GM23248 (cell line): ENCODE measurements around the gene PPP1R16B. TPM values are rescaled to one million over a fixed set of nuclear protein-coding genes. Genes with fewer than 3 reads are reported as not detected.

Source experiments
- DNase-seq: peaks from one replicate; pipeline ENCODE4 v3.0.0-alpha.2; 2015
- H2AFZ ChIP-seq: fragments of 200-600 bp; sonication (generic); 2 replicates; pipeline ENCODE4 v1.6.1; 2016; ENCODE audit warnings: antibody characterized with exemption
- H3F3A ChIP-seq: fragments of 200-600 bp; sonication (generic); 2 replicates; pipeline ENCODE4 v1.6.1; 2016; ENCODE audit warnings: mild to moderate bottlenecking, antibody characterized with exemption, mixed run types; ENCODE audit not compliant: insufficient read depth
- H3K27ac ChIP-seq: fragments of 200-600 bp; sonication (generic); 2 replicates; pipeline ENCODE4 v1.5.1; 2016; ENCODE audit warnings: mild to moderate bottlenecking
- H3K27me3 ChIP-seq: fragments of 200-600 bp; sonication (generic); replicated peaks from 2 replicates; pipeline ENCODE4 v1.6.1; 2016; ENCODE audit warnings: mild to moderate bottlenecking; ENCODE audit not compliant: insufficient read depth
- H3K36me3 ChIP-seq: fragments of 200-600 bp; sonication (generic); 2 replicates; pipeline ENCODE4 v1.6.1; 2016; ENCODE audit warnings: low read depth, mild to moderate bottlenecking
- H3K4me1 ChIP-seq: fragments of 200-600 bp; sonication (generic); 2 replicates; pipeline ENCODE4 v1.6.1; 2016; ENCODE audit warnings: mild to moderate bottlenecking; ENCODE audit not compliant: insufficient read depth
- H3K4me2 ChIP-seq: fragments of 200-600 bp; sonication (generic); one replicate; pipeline ENCODE4 v1.6.1; 2016; ENCODE audit warnings: mild to moderate bottlenecking; ENCODE audit not compliant: unreplicated experiment
- H3K4me3 ChIP-seq: fragments of 200-600 bp; sonication (generic); 2 replicates; pipeline ENCODE4 v1.5.1; 2016; ENCODE audit warnings: mild to moderate bottlenecking
- H3K79me2 ChIP-seq: fragments of 200-600 bp; sonication (generic); 2 replicates; pipeline ENCODE4 v1.6.1; 2016; ENCODE audit warnings: mild to moderate bottlenecking; ENCODE audit not compliant: insufficient read depth
- H3K9ac ChIP-seq: fragments of 200-600 bp; sonication (generic); 2 replicates; pipeline ENCODE4 v1.6.1; 2016; ENCODE audit warnings: mild to moderate bottlenecking
- H3K9me2 ChIP-seq: fragments of 200-600 bp; sonication (generic); 2 replicates; pipeline ENCODE4 v1.6.1; 2016; ENCODE audit warnings: mixed run types, mild to moderate bottlenecking, moderate library complexity; ENCODE audit not compliant: insufficient read depth
- H3K9me3 ChIP-seq: fragments of 200-600 bp; sonication (generic); one replicate; pipeline ENCODE4 v1.6.1; 2017; ENCODE audit warnings: low read depth
- H4K20me1 ChIP-seq: fragments of 200-600 bp; sonication (generic); 2 replicates; pipeline ENCODE4 v1.6.0; 2016; ENCODE audit not compliant: insufficient read depth
- EZH2 ChIP-seq: fragments of 200-600 bp; sonication (generic); IDR thresholded peaks from 2 replicates; pipeline ENCODE4 v1.6.1; 2018; ENCODE audit warnings: antibody characterized with exemption, mild to moderate bottlenecking; ENCODE audit not compliant: insufficient read depth, poor library complexity, severe bottlenecking
- EZH2phosphoT487 ChIP-seq: fragments of 200-600 bp; sonication (generic); IDR thresholded peaks from 2 replicates; pipeline ENCODE4 v1.6.1; 2018; ENCODE audit warnings: antibody characterized with exemption, moderate library complexity, mild to moderate bottlenecking, low read depth; ENCODE audit not compliant: insufficient read depth
- WGBS, 2 experiments: methylation state at CpG; one replicate each; pipeline ENCODE4 v1.1.6; 2015 to 2017; ENCODE audit warnings: low lambda C conversion rate in 2 of 2, low coverage in 1 of 2; ENCODE audit errors: missing lambda C conversion rate in 2 of 2; 5-methylcytosine and 5-hydroxymethylcytosine counted together
- in situ Hi-C: fragments of 300-500 bp; cut with MboI; formaldehyde crosslinking; loops from 2 replicates; pipeline ENCODE4 v1.15.0; 2020
- polyA plus RNA-seq: library from polyadenylated mRNA; unstranded; fragments of >200 nt; fragmentation: Nextera tagmentation; extraction: Ambion mirVana; gene quantifications from 2 replicates; pipeline ENCODE4 v1.2.1, GENCODE V29; 2016
- total RNA-seq: library from RNA; depleted of rRNA; stranded (reverse); fragments of >200 nt; shearing (Covaris generic); gene quantifications from 2 replicates; pipeline ENCODE4 v1.2.3, GENCODE V29; 2014

PPP1R16B gene
- total and polyA plus RNA-seq, 2 experiments from 2014 or later, result not detected

DNA sequence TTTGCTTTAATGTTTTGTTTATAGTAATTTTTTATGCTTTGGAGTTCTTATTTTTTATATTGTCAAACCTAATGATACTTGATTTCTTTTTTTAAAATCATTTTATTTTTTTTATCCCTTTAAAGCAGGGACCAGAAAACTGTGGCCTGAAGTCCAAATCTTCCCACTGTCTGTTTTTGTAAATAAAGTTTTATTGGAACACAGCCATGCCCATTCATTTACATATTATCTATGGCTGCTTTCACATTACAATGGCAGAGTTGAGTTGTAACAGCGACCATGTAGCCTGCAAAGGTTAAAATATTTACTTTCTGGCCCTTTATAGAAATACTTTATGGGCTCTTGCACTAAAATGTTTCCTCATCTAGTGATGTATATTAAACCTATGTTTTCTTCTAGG, 42.3 kb downstream of the PPP1R16B start:
- no peaks in the 10 kb centered on the region for H4K20me1 ChIP-seq
- H3K27me3 ChIP-seq, result peaks cover 27% of the 10 kb centered on the region
- TF ChIP-seq EZH2phosphoT487, result no peak
- H3K4me2 ChIP-seq, result no peak overlapping the region
- H2AFZ ChIP-seq, result no peak overlapping the region
- no peak overlapping the region for H3K27ac ChIP-seq
- no peaks in the 10 kb centered on the region for H3K36me3 ChIP-seq
- DNase-seq, result no peak
- 23 to 36% methylated on average over 1 of the region's 1 CpG for WGBS, 2 experiments
- in situ Hi-C loops, result no loop called here
- no peak overlapping the region for H3K4me3 ChIP-seq
- H3K9ac ChIP-seq, result no peak overlapping the region
- H3K4me1 ChIP-seq, result no peaks in the 10 kb centered on the region
- no peaks in the 10 kb centered on the region for H3K9me3 ChIP-seq
- no peaks in the 10 kb centered on the region for H3F3A ChIP-seq
- H3K9me2 ChIP-seq, result no peaks in the 10 kb centered on the region
- H3K79me2 ChIP-seq, result no peaks in the 10 kb centered on the region

DNA sequence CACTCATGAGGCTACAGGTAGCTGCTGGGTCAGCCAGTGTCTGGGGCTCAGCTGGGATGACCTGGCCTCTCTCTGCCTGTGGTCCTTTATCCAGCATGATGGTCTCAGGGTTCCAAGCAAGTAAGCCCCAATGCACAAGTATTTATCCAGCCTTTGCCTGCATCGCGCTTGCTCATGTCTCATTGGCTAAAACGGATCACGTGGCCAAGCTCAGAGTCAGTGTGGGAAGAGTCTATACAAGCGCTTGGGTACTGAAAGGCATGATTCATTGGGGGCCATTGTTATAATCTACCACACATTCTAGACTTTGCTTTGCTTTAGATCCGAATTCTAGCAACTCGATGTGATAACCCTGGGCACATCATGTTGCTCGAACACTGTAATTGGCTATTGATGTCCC, 48.3 kb downstream of the PPP1R16B start:
- Histone ChIP-seq H3K27me3 (peaks cover 3% of the 10 kb centered on the region; the same call in 1 of the 2 replicates), H3K27ac (no peak overlapping the region), H3K9me3 (no peaks in the 10 kb centered on the region), H3K4me1 (peaks cover 5% of the 10 kb centered on the region), H3F3A (peaks cover 5% of the 10 kb centered on the region), H3K36me3 (no peaks in the 10 kb centered on the region), H3K9me2 (no peaks in the 10 kb centered on the region), H3K4me3 (no peak overlapping the region), H3K79me2 (no peaks in the 10 kb centered on the region), H3K9ac (no peak overlapping the region), H4K20me1 (no peaks in the 10 kb centered on the region), H3K4me2 (no peak overlapping the region), H2AFZ (no peak overlapping the region)
- in situ Hi-C loops, result no loop called here
- no peak for DNase-seq
- WGBS, 2 experiments, result 65 to 68% methylated on average over 8 of the region's 8 CpGs
- TF ChIP-seq EZH2phosphoT487 (no peak), EZH2 (no peak)

DNA sequence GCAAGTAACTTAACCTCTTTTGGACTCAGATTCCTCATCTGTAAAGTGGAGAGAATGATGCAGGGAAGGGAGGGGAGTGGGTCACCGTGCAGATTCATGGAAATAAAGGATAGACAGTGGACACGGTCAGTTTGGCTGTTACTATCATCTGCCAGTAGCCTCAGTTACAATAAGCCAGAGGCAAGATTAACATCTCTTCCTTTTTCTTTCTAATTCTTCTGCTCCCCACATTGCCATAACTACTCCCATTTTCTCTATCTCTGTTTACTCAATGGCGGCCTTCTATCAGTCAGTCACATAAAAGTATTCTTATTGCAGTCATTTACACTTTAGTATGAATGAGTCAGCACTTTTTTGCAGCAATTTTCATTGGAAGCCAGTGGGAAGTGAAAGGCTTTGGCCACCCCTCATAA, 49.2 kb downstream of the PPP1R16B start:
- 43 to 54% methylated on average over 3 of the region's 3 CpGs for WGBS, 2 experiments

DNA sequence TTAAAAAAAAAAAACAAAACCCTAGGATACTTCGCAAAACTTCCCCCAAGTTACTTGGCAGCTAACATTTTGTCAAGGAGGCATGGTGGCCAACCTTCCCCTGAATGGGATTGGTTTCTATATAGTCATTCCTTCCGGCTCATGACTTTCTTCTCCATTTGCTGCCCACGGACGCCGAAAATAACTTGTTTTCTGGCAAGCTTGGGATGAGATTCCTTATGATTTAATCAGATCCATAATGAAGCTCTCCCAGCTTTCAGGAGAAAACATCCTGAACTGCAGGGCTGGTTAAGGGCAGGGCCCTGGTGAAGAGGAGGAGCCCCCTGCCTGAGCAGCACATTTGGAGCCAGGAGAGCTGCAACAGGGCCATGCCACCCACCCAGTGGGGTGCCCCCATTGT, 49.9 kb downstream of the PPP1R16B start:
- Histone ChIP-seq H2AFZ (no peak overlapping the region), H4K20me1 (no peaks in the 10 kb centered on the region), H3K4me2 (no peak overlapping the region), H3K4me1 (peaks cover 5% of the 10 kb centered on the region), H3K9me3 (no peaks in the 10 kb centered on the region), H3F3A (peaks cover 5% of the 10 kb centered on the region), H3K79me2 (no peaks in the 10 kb centered on the region), H3K36me3 (no peaks in the 10 kb centered on the region), H3K9me2 (no peaks in the 10 kb centered on the region), H3K9ac (no peak overlapping the region), H3K27ac (no peak overlapping the region), H3K27me3 (no peaks in the 10 kb centered on the region; the same call in 1 of the 2 replicates), H3K4me3 (no peak overlapping the region)
- 3 to 5% methylated on average over 5 of the region's 5 CpGs for WGBS, 2 experiments
- peak; percentile 92 for DNase-seq
- in situ Hi-C loops, result no loop called here
- TF ChIP-seq EZH2, result no peak
- no peak for TF ChIP-seq EZH2phosphoT487

More for the DNA sequence above, 49.2 kb downstream of the PPP1R16B start:
- H3K9me3 ChIP-seq, result no peaks in the 10 kb centered on the region
- H3K9ac ChIP-seq, result no peak overlapping the region
- no peak overlapping the region for H3K27ac ChIP-seq
- DNase-seq, result no peak
- no peak overlapping the region for H3K4me3 ChIP-seq
- no peaks in the 10 kb centered on the region for H3K79me2 ChIP-seq
- H3K27me3 ChIP-seq, result no peaks in the 10 kb centered on the region; the same call in 1 of the 2 replicates
- peaks cover 5% of the 10 kb centered on the region for H3F3A ChIP-seq
- no peaks in the 10 kb centered on the region for H4K20me1 ChIP-seq
- TF ChIP-seq EZH2phosphoT487 (no peak), EZH2 (no peak)
- H3K9me2 ChIP-seq, result no peaks in the 10 kb centered on the region
- in situ Hi-C loops, result no loop called here
- H2AFZ ChIP-seq, result no peak overlapping the region
- H3K4me2 ChIP-seq, result no peak overlapping the region
- H3K36me3 ChIP-seq, result no peaks in the 10 kb centered on the region
- H3K4me1 ChIP-seq, result peaks cover 5% of the 10 kb centered on the region

DNA sequence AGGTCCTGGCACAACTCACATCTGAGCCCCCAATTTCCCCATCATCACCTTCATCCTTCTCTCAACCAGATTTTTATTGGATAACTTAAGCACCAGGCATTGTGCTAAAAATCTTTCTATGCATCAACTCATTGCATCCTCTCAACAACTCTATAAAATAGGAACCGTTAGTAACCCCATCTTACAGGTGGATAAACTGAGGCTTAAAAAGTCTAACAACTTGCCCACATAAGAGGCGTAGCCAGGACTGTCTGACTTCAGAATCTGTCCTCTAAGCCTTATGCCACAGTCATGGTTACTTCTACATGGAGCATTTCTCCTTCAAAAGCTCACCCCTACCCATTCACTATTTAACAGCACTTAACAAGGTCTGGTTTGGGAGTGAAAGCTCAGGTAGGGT, 51.1 kb downstream of the PPP1R16B start:
- Histone ChIP-seq H3K36me3 (no peaks in the 10 kb centered on the region), H3K4me2 (no peak overlapping the region), H2AFZ (no peak overlapping the region), H3K79me2 (no peaks in the 10 kb centered on the region), H3K9me2 (no peaks in the 10 kb centered on the region), H4K20me1 (no peaks in the 10 kb centered on the region), H3K4me1 (peaks cover 5% of the 10 kb centered on the region), H3F3A (peaks cover 5% of the 10 kb centered on the region), H3K4me3 (no peak overlapping the region), H3K9ac (no peak overlapping the region), H3K27me3 (no peaks in the 10 kb centered on the region; the same call in 1 of the 2 replicates), H3K27ac (no peak overlapping the region), H3K9me3 (no peaks in the 10 kb centered on the region)
- no peak for DNase-seq
- TF ChIP-seq EZH2 (no peak), EZH2phosphoT487 (no peak)
- in situ Hi-C loops, result no loop called here
- WGBS, 2 experiments, result 37 to 42% methylated on average over 2 of the region's 2 CpGs
